HCT116 (cell line): ENCODE measurements around the gene ORM1. TPM values are rescaled to one million over a fixed set of nuclear protein-coding genes. Genes with fewer than 3 reads are reported as not detected.

Experiments
- ATAC-seq: fragments of 200-7000 bp; cut with Tn5 transposase; 2 replicates; pipeline ENCODE4 v1.9.1; 2020; ENCODE audit warnings: mild to moderate bottlenecking, moderate library complexity
- BruUV-seq: library from RNA; stranded (reverse); fragments of 400-500 nt; replicated peaks from 2 replicates; lab custom pipeline; 2021; lab: Mats Ljungman, UMichigan
- CTCF ChIA-PET: fragments of 300-600 bp; sonication (Branson Sonifier 250); formaldehyde crosslinking; loops from one replicate; lab custom pipeline; 2021; ENCODE audit warnings: antibody characterized with exemption; lab: Charles Lee
- POLR2A ChIA-PET: fragments of 300-600, 350-600 bp; sonication (Branson Sonifier 250); formaldehyde crosslinking; loops from one replicate; lab custom pipeline; 2021; ENCODE audit warnings: antibody characterized with exemption; lab: Charles Lee
- RAD21 ChIA-PET, 2 experiments: fragments of 300-600 bp; sonication (Branson Sonifier 250); formaldehyde crosslinking; loops; one replicate each; lab custom pipeline; 2023; ENCODE audit warnings: low total read pairs in 2 of 2; ENCODE audit not compliant: uncharacterized antibody in 2 of 2, unreplicated experiment in 2 of 2, low non-redundant PET in 1 of 2; lab: Charles Lee
- DNase-seq: peaks from one replicate; pipeline ENCODE4 v3.0.0-alpha.2; 2010; ENCODE audit warnings: low read depth, low spot score
- H2AFZ ChIP-seq: fragments of 200-600 bp; shearing (Covaris generic), sonication (generic); 2 replicates; pipeline ENCODE4 v1.6.1; 2017; ENCODE audit warnings: low read depth, mixed run types, mixed read lengths, antibody characterized with exemption, low read length; ENCODE audit not compliant: poor library complexity, severe bottlenecking
- H3K27ac ChIP-seq: 2 replicates; pipeline ENCODE4 v1.5.1; 2012; ENCODE audit warnings: low read depth, low read length
- H3K27me3 ChIP-seq: fragments of 200-600 bp; sonication (generic); 2 replicates; pipeline ENCODE4 v1.6.1; 2016; ENCODE audit warnings: mixed run types, low read length, mixed read lengths; ENCODE audit not compliant: insufficient read depth
- H3K36me3 ChIP-seq, 2 experiments: fragments of 200-500 bp in 1 of 2; fragments of 200-600 bp in 1 of 2; sonication (Bioruptor generic) in 1 of 2; sonication (generic) in 1 of 2; 2 replicates each; pipeline versions ENCODE4 v1.5.1 to v1.6.1; 2014 to 2016; ENCODE audit warnings: low read length in 2 of 2, inconsistent platforms in 1 of 2, mixed read lengths in 1 of 2, mixed run types in 1 of 2; ENCODE audit not compliant: insufficient read depth in 2 of 2, control insufficient read depth in 1 of 2
- H3K4me1 ChIP-seq, 2 experiments: fragments of 200-600 bp in 1 of 2; sonication (generic) in 1 of 2; 2 replicates each; pipeline versions ENCODE4 v1.5.1 to v1.6.1; 2012 to 2017; ENCODE audit warnings: low read length in 2 of 2, inconsistent platforms in 1 of 2, mild to moderate bottlenecking in 1 of 2, mixed read lengths in 1 of 2, mixed run types in 1 of 2, moderate library complexity in 1 of 2; ENCODE audit not compliant: insufficient read depth in 2 of 2, control insufficient read depth in 1 of 2
- H3K4me2 ChIP-seq: fragments of 200-600 bp; sonication (generic); 2 replicates; pipeline ENCODE4 v1.6.1; 2017; ENCODE audit warnings: mixed run types, low read length, mixed read lengths
- H3K4me3 ChIP-seq, 2 experiments: fragments of 200-600 bp in 1 of 2; sonication (generic) in 1 of 2; replicated peaks in 1 of 2; 2 replicates each; pipeline ENCODE4 v1.5.1; 2011 to 2016; ENCODE audit warnings: low read length in 2 of 2, control low read depth in 1 of 2, low read depth in 1 of 2, mild to moderate bottlenecking in 1 of 2, mixed read lengths in 1 of 2, mixed run types in 1 of 2
- H3K79me2 ChIP-seq: fragments of 200-600 bp; sonication (generic); 2 replicates; pipeline ENCODE4 v1.6.1; 2017; ENCODE audit warnings: mild to moderate bottlenecking, mixed run types, low read length, moderate library complexity, mixed read lengths; ENCODE audit not compliant: insufficient read depth
- H3K9ac ChIP-seq: fragments of 200-600 bp; sonication (generic); 2 replicates; pipeline ENCODE4 v1.6.1; 2016; ENCODE audit warnings: low read length, mixed read lengths
- H3K9me2 ChIP-seq: fragments of 200-600 bp; sonication (generic), shearing (Covaris generic); 2 replicates; pipeline ENCODE4 v1.6.1; 2017; ENCODE audit warnings: mixed run types, mild to moderate bottlenecking, moderate library complexity; ENCODE audit not compliant: insufficient read depth
- H3K9me3 ChIP-seq, 2 experiments: fragments of 200-500 bp in 1 of 2; fragments of 200-600 bp in 1 of 2; sonication (Bioruptor generic) in 1 of 2; sonication (generic) in 1 of 2; 2 replicates each; pipeline ENCODE4 v1.6.1; 2014 to 2017; ENCODE audit warnings: low read length in 2 of 2, mixed read lengths in 2 of 2, inconsistent platforms in 1 of 2, low read depth in 1 of 2, mild to moderate bottlenecking in 1 of 2, mixed run types in 1 of 2, moderate library complexity in 1 of 2; ENCODE audit not compliant: control insufficient read depth in 1 of 2, insufficient read depth in 1 of 2
- H4K20me1 ChIP-seq: fragments of 200-600 bp; sonication (generic), shearing (Covaris generic); 2 replicates; pipeline ENCODE4 v1.6.1; 2017; ENCODE audit warnings: mixed run types, mild to moderate bottlenecking, moderate library complexity; ENCODE audit not compliant: insufficient read depth
- CBX3 ChIP-seq: IDR thresholded peaks from 2 replicates; pipeline ENCODE4 v1.6.1; 2012; ENCODE audit warnings: low read depth
- CTCF ChIP-seq, 3 experiments: fragments of 200-600 bp in 1 of 3; sonication (generic) in 1 of 3; IDR thresholded peaks in 2 of 3; conservative IDR thresholded peaks in 1 of 3; 2 replicates each; pipeline ENCODE4 v1.5.1; 2012 to 2017; ENCODE audit warnings: low read depth in 2 of 3, low read length in 2 of 3, antibody characterized with exemption in 1 of 3, borderline replicate concordance in 1 of 3, control low read depth in 1 of 3, mild to moderate bottlenecking in 1 of 3, mixed read lengths in 1 of 3, mixed run types in 1 of 3, moderate library complexity in 1 of 3; ENCODE audit not compliant: insufficient read depth in 1 of 3
- EZH2phosphoT487 ChIP-seq: fragments of 200-600 bp; IDR thresholded peaks from 2 replicates; pipeline ENCODE4 v1.6.1; 2018; ENCODE audit warnings: antibody characterized with exemption, borderline replicate concordance
- RAD21 ChIP-seq: IDR thresholded peaks from 2 replicates; pipeline ENCODE4 v1.6.1; 2012; ENCODE audit warnings: low read depth, mild to moderate bottlenecking
- TCF7L2 ChIP-seq: IDR thresholded peaks from 2 replicates; pipeline ENCODE4 v1.7.0; 2011; ENCODE audit warnings: borderline replicate concordance, inconsistent platforms; ENCODE audit not compliant: insufficient read depth, insufficient read length; ENCODE audit errors: extremely low read depth
- ZFX ChIP-seq: fragments of 450-650 bp; IDR thresholded peaks from 2 replicates; pipeline ENCODE4 v1.6.1; 2017
- intact Hi-C: fragments of 100-400 bp; cut with micrococcal nuclease; formaldehyde crosslinking; loops from 2 replicates; pipeline ENCODE4 v1.10.0; 2022
- total RNA-seq: library from RNA; stranded (reverse); gene quantifications from one replicate; pipeline ENCODE4 v1.2.1, GENCODE V29; 2021; ENCODE audit not compliant: unreplicated experiment
- TF ChIP-seq, protein P1 (sequence below): IDR thresholded peaks from 2 replicates; pipeline ENCODE4 v1.6.1; 2012; ENCODE audit warnings: low read depth

Gene ORM1
- total RNA-seq, 1 experiment from 2014 or later = 5.6 TPM

- Histone ChIP-seq H3K9me2 (no peaks in the 10 kb centered on the region), H3K4me3 (no peak overlapping the region), H3K79me2 (no peaks in the 10 kb centered on the region), H3K4me2 (no peak overlapping the region), H3K27ac (no peak overlapping the region), H3K27me3 (no peaks in the 10 kb centered on the region), H3K9me3 (no peaks in the 10 kb centered on the region), H4K20me1 (no peaks in the 10 kb centered on the region), H3K9ac (no peak overlapping the region), H2AFZ (no peak overlapping the region), H3K4me1 (no peaks in the 10 kb centered on the region), H3K36me3 (peaks cover 0 to 2% of the 10 kb centered on the region in 2 experiments; a peak in 1 of 4 replicates)
- intact Hi-C loops = loop anchor here (1.0 to 5.0 kb wide), 2 partner anchors 314 to 673 kb away; no protein-coding TSS in a partner anchor
- RAD21 ChIA-PET = no interaction called here
- no TSS peak for BruUV-seq
- CTCF ChIA-PET = interaction anchor here (1.0 to 1.6 kb wide), 2 partner anchors 48 to 314 kb away, joined by 3 read pairs; no protein-coding TSS in a partner anchor
- TF ChIP-seq RAD21 = peak; percentile 75
- no peak for TF ChIP-seq TCF7L2
- peak; percentile 42 to 96 (median 94); a peak in 5 of 6 replicates for TF ChIP-seq CTCF (IDR thresholded peaks at IDR 0.05 in 2 of 3, conservative IDR thresholded peaks at IDR 0.05 in 1 of 3; ENCODE audit: borderline replicate concordance in 1 of 3, insufficient read depth in 1 of 3, low read depth in 2 of 3, low read length in 2 of 3)
- DNase-seq (no peak), ATAC-seq (peak; percentile 93)
- POLR2A ChIA-PET = no interaction called here
Measured at GRCh38 chr9:114339130-114339908, 16.4 kb downstream of the ORM1 start.

DNA sequence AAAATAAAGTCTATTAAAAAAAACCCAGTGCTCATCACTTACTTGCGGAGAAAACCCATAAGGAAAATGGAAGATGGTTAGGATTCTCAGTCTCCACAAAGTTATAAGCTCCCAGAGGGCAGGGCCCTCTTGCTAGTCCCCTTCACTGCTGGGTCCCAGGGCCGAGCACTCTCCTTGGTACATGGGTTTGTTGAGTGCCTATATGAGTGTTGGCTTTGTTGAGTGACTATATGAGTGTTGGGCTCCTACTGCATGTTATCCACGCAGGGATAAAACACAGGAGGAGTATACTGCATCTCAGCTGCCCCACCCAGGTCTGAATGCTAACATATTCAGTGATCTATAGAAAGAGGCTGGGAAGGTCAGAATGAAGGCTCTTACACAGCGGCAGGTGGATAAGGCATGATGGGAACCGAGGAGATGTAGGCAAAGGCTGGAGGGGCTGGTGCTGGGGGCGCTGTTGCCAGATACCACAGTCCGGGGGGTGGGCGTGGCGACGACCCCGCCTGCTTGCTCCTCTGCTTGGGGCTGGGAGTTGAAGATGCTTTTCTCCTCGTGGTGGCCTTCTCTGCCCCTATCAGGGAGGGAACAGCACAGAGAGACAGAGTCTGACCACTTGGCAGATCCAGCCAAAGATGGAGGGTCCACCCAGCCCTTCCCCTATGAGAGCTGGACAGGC is 18.4 kb downstream of the ORM1 start:
- no peaks in the 10 kb centered on the region for H3K9me2 ChIP-seq
- H2AFZ ChIP-seq = no peak overlapping the region
- H3K36me3 ChIP-seq = peaks cover 0 to 2% of the 10 kb centered on the region in 2 experiments; a peak in 1 of 4 replicates
- no peaks in the 10 kb centered on the region for H3K79me2 ChIP-seq
- H4K20me1 ChIP-seq = no peaks in the 10 kb centered on the region
- no TSS peak for BruUV-seq
- CTCF ChIA-PET = no interaction called here
- intact Hi-C loops = no loop called here
- H3K4me3 ChIP-seq = no peak overlapping the region
- no peaks in the 10 kb centered on the region for H3K9me3 ChIP-seq
- H3K27me3 ChIP-seq = no peaks in the 10 kb centered on the region
- RAD21 ChIA-PET = no interaction called here
- no peak overlapping the region for H3K27ac ChIP-seq
- H3K4me1 ChIP-seq = no peaks in the 10 kb centered on the region
- DNase-seq (no peak), ATAC-seq (no peak)
- POLR2A ChIA-PET = no interaction called here
- H3K4me2 ChIP-seq = no peak overlapping the region
- no peak overlapping the region for H3K9ac ChIP-seq
- TF ChIP-seq ZFX = no peak
- TF ChIP-seq, protein P1, sequence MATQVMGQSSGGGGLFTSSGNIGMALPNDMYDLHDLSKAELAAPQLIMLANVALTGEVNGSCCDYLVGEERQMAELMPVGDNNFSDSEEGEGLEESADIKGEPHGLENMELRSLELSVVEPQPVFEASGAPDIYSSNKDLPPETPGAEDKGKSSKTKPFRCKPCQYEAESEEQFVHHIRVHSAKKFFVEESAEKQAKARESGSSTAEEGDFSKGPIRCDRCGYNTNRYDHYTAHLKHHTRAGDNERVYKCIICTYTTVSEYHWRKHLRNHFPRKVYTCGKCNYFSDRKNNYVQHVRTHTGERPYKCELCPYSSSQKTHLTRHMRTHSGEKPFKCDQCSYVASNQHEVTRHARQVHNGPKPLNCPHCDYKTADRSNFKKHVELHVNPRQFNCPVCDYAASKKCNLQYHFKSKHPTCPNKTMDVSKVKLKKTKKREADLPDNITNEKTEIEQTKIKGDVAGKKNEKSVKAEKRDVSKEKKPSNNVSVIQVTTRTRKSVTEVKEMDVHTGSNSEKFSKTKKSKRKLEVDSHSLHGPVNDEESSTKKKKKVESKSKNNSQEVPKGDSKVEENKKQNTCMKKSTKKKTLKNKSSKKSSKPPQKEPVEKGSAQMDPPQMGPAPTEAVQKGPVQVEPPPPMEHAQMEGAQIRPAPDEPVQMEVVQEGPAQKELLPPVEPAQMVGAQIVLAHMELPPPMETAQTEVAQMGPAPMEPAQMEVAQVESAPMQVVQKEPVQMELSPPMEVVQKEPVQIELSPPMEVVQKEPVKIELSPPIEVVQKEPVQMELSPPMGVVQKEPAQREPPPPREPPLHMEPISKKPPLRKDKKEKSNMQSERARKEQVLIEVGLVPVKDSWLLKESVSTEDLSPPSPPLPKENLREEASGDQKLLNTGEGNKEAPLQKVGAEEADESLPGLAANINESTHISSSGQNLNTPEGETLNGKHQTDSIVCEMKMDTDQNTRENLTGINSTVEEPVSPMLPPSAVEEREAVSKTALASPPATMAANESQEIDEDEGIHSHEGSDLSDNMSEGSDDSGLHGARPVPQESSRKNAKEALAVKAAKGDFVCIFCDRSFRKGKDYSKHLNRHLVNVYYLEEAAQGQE = no peak
- TF ChIP-seq EZH2phosphoT487 = no peak
- no peak for TF ChIP-seq CBX3
- TF ChIP-seq CTCF (IDR thresholded peaks at IDR 0.05 in 2 of 3, conservative IDR thresholded peaks at IDR 0.05 in 1 of 3; ENCODE audit: borderline replicate concordance in 1 of 3, insufficient read depth in 1 of 3, low read depth in 2 of 3, low read length in 2 of 3) = no peak
- TF ChIP-seq RAD21 = no peak
